Measurements from ENCODE around the gene PI4KB.
A peak's percentile ranks its signal among the peaks of the same experiment; 100 is the strongest.

PI4KB gene

GRCh38 chr1:151266821-151267220, 60.4 kb downstream of the PI4KB start:
- no peak overlapping the region for H3K4me3 ChIP-seq (ENCODE audit: low read length)
- H2AFZ ChIP-seq (ENCODE audit: low read depth, low read length) = no peak overlapping the region
- H3K27me3 ChIP-seq (ENCODE audit: insufficient read depth, low read length) = no peaks in the 10 kb centered on the region
- no peaks in the 10 kb centered on the region for H3K4me1 ChIP-seq (ENCODE audit: insufficient read depth, low read length)
- peaks cover 66% of the 10 kb centered on the region for H3K36me3 ChIP-seq (ENCODE audit: insufficient read depth, low read length)
- H3K9me3 ChIP-seq (ENCODE audit: low read length) = no peaks in the 10 kb centered on the region

GRCh38 chr1:151266315-151266714, 60.9 kb downstream of the PI4KB start:
- Histone ChIP-seq H3K36me3 (ENCODE audit: insufficient read depth, low read length) (peaks cover 70% of the 10 kb centered on the region), H3K4me3 (ENCODE audit: low read length) (no peak overlapping the region), H3K9me3 (ENCODE audit: low read length) (no peaks in the 10 kb centered on the region), H3K4me1 (ENCODE audit: insufficient read depth, low read length) (no peaks in the 10 kb centered on the region), H2AFZ (ENCODE audit: low read depth, low read length) (no peak overlapping the region), H3K27me3 (ENCODE audit: insufficient read depth, low read length) (no peaks in the 10 kb centered on the region)

- no peak overlapping the region for H3K4me3 ChIP-seq (ENCODE audit: low read length)
- H2AFZ ChIP-seq (ENCODE audit: low read depth, low read length) = no peak overlapping the region
- no peaks in the 10 kb centered on the region for H3K9me3 ChIP-seq (ENCODE audit: low read length)
- H3K36me3 ChIP-seq (ENCODE audit: insufficient read depth, low read length) = peaks cover 68% of the 10 kb centered on the region
- H3K27me3 ChIP-seq (ENCODE audit: insufficient read depth, low read length) = no peaks in the 10 kb centered on the region
- no peaks in the 10 kb centered on the region for H3K4me1 ChIP-seq (ENCODE audit: insufficient read depth, low read length)
Observed at GRCh38 chr1:151265446-151266236, 61.6 kb downstream of the PI4KB start.

- peaks cover 31% of the 10 kb centered on the region for H3K36me3 ChIP-seq (ENCODE audit: insufficient read depth, low read length)
Observed at GRCh38 chr1:151259351-151259750, 67.9 kb downstream of the PI4KB start.

GRCh38 chr1:151255381-151255780, 71.8 kb downstream of the PI4KB start:
- peaks cover 7% of the 10 kb centered on the region for H3K4me1 ChIP-seq (ENCODE audit: insufficient read depth, low read length)
- no peaks in the 10 kb centered on the region for H3K9me3 ChIP-seq (ENCODE audit: low read length)
- peak overlapping the region; percentile 0 for H2AFZ ChIP-seq (ENCODE audit: low read depth, low read length)
- peak overlapping the region; percentile 89 for H3K4me3 ChIP-seq (ENCODE audit: low read length)
- H3K36me3 ChIP-seq (ENCODE audit: insufficient read depth, low read length) = peaks cover 5% of the 10 kb centered on the region
- no peaks in the 10 kb centered on the region for H3K27me3 ChIP-seq (ENCODE audit: insufficient read depth, low read length)

More at GRCh38 chr1:151259351-151259750, 67.9 kb downstream of the PI4KB start:
- Histone ChIP-seq H2AFZ (ENCODE audit: low read depth, low read length) (no peak overlapping the region), H3K4me1 (ENCODE audit: insufficient read depth, low read length) (peaks cover 7% of the 10 kb centered on the region), H3K27me3 (ENCODE audit: insufficient read depth, low read length) (no peaks in the 10 kb centered on the region), H3K4me3 (ENCODE audit: low read length) (no peak overlapping the region), H3K9me3 (ENCODE audit: low read length) (no peaks in the 10 kb centered on the region)

- Histone ChIP-seq H2AFZ (ENCODE audit: low read depth, low read length) (peak within 1 kb of the TSS; percentile 0), H3K27me3 (ENCODE audit: insufficient read depth, low read length) (no peaks in the 10 kb centered on the region)
Observed at GRCh38 chr1:151254217-151255213, 72.7 kb downstream of the PI4KB start, which contains the start of gene PSMD4. TSS of gene PSMD4 (plus strand) at chr1:151254734. CDS start at chr1:151254783, 49 bp downstream.

GRCh38 chr1:151251656-151252470, 75.4 kb downstream of the PI4KB start:
- H2AFZ ChIP-seq (ENCODE audit: low read depth, low read length) = no peak overlapping the region
- H3K4me1 ChIP-seq (ENCODE audit: insufficient read depth, low read length) = peaks cover 7% of the 10 kb centered on the region
- H3K9me3 ChIP-seq (ENCODE audit: low read length) = no peaks in the 10 kb centered on the region
- H3K36me3 ChIP-seq (ENCODE audit: insufficient read depth, low read length) = peaks cover 30% of the 10 kb centered on the region
- no peak overlapping the region for H3K4me3 ChIP-seq (ENCODE audit: low read length)
- no peaks in the 10 kb centered on the region for H3K27me3 ChIP-seq (ENCODE audit: insufficient read depth, low read length)

More at GRCh38 chr1:151254217-151255213, 72.7 kb downstream of the PI4KB start, which contains the start of gene PSMD4:
- Histone ChIP-seq H3K4me3 (ENCODE audit: low read length) (peak within 1 kb of the TSS; percentile 89), H3K9me3 (ENCODE audit: low read length) (no peaks in the 10 kb centered on the region), H3K4me1 (ENCODE audit: insufficient read depth, low read length) (peaks cover 7% of the 10 kb centered on the region), H3K36me3 (ENCODE audit: insufficient read depth, low read length) (peaks cover 10% of the 10 kb centered on the region)

GRCh38 chr1:151246786-151247185, 80.4 kb downstream of the PI4KB start:
- Histone ChIP-seq H2AFZ (ENCODE audit: low read depth, low read length) (no peak overlapping the region), H3K9me3 (ENCODE audit: low read length) (no peaks in the 10 kb centered on the region), H3K36me3 (ENCODE audit: insufficient read depth, low read length) (peaks cover 79% of the 10 kb centered on the region), H3K4me1 (ENCODE audit: insufficient read depth, low read length) (no peaks in the 10 kb centered on the region), H3K27me3 (ENCODE audit: insufficient read depth, low read length) (no peaks in the 10 kb centered on the region), H3K4me3 (ENCODE audit: low read length) (no peak overlapping the region)

- H3K27me3 ChIP-seq (ENCODE audit: insufficient read depth, low read length) = no peaks in the 10 kb centered on the region
- no peak overlapping the region for H3K4me3 ChIP-seq (ENCODE audit: low read length)
- H2AFZ ChIP-seq (ENCODE audit: low read depth, low read length) = no peak overlapping the region
- H3K36me3 ChIP-seq (ENCODE audit: insufficient read depth, low read length) = peaks cover 90% of the 10 kb centered on the region
- H3K4me1 ChIP-seq (ENCODE audit: insufficient read depth, low read length) = no peaks in the 10 kb centered on the region
- no peaks in the 10 kb centered on the region for H3K9me3 ChIP-seq (ENCODE audit: low read length)
Observed at GRCh38 chr1:151243683-151244216, 83.5 kb downstream of the PI4KB start.

- Histone ChIP-seq H3K4me1 (ENCODE audit: insufficient read depth, low read length) (no peaks in the 10 kb centered on the region), H3K9me3 (ENCODE audit: low read length) (no peaks in the 10 kb centered on the region), H3K4me3 (ENCODE audit: low read length) (no peak overlapping the region), H3K27me3 (ENCODE audit: insufficient read depth, low read length) (no peaks in the 10 kb centered on the region), H2AFZ (ENCODE audit: low read depth, low read length) (no peak overlapping the region), H3K36me3 (ENCODE audit: insufficient read depth, low read length) (peaks cover 90% of the 10 kb centered on the region)
Observed at GRCh38 chr1:151242442-151242841, 84.8 kb downstream of the PI4KB start.
